ENCODE measurements around the gene HIPK1. TPM values are rescaled to one million over a fixed set of nuclear protein-coding genes. Genes with fewer than 3 reads are reported as not detected.

The HIPK1 gene
- total RNA-seq, 4 donors from 2014 or later = 54.4 to 67.6 (median 60.0) TPM

DNA sequence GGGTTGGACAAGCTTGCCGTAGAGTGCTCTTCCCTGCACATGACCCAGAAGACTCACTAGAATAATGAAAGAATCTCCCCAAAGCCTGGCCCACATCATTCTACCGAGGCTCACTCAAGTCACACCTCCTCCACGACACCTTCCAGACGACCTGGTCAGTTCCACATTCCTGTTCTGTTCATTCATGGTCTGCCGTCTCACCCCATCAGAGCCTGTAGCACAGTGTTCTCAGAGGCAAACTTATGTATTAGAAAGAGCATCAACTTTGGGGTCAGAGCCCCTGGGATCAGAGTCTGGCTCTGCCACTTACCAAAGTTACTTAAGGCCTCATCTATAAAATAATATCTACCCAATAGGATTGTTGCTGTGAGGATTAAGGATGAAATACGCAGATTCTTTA lies 57.7 kb downstream of the HIPK1 start:
- in situ Hi-C loops (cut with MboI; ENCODE audit: low sequenced_read_pairs in 4 of 4) (loop anchor here in 1 of 4 donors (25.0 kb wide), 1 partner anchor 100 kb away; no protein-coding TSS in a partner anchor), intact Hi-C loops (cut with DNase I; ENCODE audit: low total_unique reads) (no loop called here)
- Histone ChIP-seq H3K4me3 (no peak overlapping the region), H3K27me3 (no peaks in the 10 kb centered on the region), H3K36me3 (no peaks in the 10 kb centered on the region), H3K27ac (no peak overlapping the region), H3K4me1 (peaks cover 35 to 46% of the 10 kb centered on the region in 2 donors), H3K9me3 (no peaks in the 10 kb centered on the region)
- no peak for ATAC-seq
- no peak for DNase-seq
- TF ChIP-seq POLR2A (IDR thresholded peaks at IDR 0.05) = no peak
- TF ChIP-seq, protein P1, sequence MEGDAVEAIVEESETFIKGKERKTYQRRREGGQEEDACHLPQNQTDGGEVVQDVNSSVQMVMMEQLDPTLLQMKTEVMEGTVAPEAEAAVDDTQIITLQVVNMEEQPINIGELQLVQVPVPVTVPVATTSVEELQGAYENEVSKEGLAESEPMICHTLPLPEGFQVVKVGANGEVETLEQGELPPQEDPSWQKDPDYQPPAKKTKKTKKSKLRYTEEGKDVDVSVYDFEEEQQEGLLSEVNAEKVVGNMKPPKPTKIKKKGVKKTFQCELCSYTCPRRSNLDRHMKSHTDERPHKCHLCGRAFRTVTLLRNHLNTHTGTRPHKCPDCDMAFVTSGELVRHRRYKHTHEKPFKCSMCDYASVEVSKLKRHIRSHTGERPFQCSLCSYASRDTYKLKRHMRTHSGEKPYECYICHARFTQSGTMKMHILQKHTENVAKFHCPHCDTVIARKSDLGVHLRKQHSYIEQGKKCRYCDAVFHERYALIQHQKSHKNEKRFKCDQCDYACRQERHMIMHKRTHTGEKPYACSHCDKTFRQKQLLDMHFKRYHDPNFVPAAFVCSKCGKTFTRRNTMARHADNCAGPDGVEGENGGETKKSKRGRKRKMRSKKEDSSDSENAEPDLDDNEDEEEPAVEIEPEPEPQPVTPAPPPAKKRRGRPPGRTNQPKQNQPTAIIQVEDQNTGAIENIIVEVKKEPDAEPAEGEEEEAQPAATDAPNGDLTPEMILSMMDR (IDR thresholded peaks at IDR 0.05 in 4 of 5, conservative IDR thresholded peaks at IDR 0.05 in 1 of 5) = no peak

DNA sequence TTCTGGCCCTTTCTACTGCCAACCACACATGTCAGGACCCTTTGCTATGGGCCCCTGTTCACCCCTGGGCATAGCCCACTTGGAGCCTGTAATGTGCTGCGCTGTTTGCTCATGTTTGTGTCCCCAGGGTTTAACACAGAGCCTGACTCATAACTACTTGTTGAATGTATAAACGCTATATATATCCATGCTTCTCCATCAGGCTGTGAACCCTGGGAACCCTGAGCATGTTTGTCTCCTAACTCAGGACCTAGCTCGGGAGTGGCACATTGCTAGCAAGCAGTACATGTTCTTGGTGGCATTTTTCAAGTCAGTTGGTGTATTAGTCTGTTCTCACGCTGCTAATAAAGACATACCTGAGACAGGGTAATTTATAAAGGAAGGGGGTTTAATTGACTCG lies 58.1 kb downstream of the HIPK1 start:
- H3K27me3 ChIP-seq = no peaks in the 10 kb centered on the region
- TF ChIP-seq, protein P1 (IDR thresholded peaks at IDR 0.05 in 4 of 5, conservative IDR thresholded peaks at IDR 0.05 in 1 of 5) = no peak
- TF ChIP-seq POLR2A (IDR thresholded peaks at IDR 0.05) = no peak
- in situ Hi-C loops (cut with MboI; ENCODE audit: low sequenced_read_pairs in 4 of 4) = loop anchor here in 1 of 4 donors (25.0 kb wide), 1 partner anchor 100 kb away; no protein-coding TSS in a partner anchor
- no peak overlapping the region for H3K27ac ChIP-seq
- DNase-seq = no peak
- peaks cover 31 to 42% of the 10 kb centered on the region in 2 donors for H3K4me1 ChIP-seq
- intact Hi-C loops (cut with DNase I; ENCODE audit: low total_unique reads) = no loop called here
- no peaks in the 10 kb centered on the region for H3K36me3 ChIP-seq
- H3K9me3 ChIP-seq = no peaks in the 10 kb centered on the region
- no peak for ATAC-seq
- H3K4me3 ChIP-seq = no peak overlapping the region

DNA sequence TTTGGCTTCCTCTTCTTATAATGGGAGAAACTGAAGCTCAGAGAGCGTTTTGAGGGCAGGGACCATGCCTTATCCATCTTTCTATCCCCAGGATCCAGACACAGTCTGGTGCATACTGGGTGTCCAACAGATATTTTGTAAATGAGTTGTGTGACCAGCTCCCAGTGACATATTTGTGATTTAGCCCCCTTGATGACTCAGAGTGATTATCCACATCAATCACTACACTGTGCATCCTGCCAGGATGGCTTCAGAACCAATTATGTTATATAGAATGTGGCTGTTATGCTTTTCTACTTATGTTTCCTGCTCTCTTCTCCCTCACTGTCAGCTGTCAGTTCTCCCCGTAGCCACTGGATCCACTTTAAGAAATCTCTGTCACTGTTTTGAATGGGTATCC lies 61.4 kb downstream of the HIPK1 start:
- intact Hi-C loops (cut with DNase I; ENCODE audit: low total_unique reads) = loop anchor here (2.0 kb wide), 1 partner anchor 36 kb away; no protein-coding TSS in a partner anchor
- peak in 1 of 2 donors; percentile 2 for ATAC-seq
- in situ Hi-C loops (cut with MboI; ENCODE audit: low sequenced_read_pairs in 4 of 4) = loop anchor here in 1 of 4 donors (25.0 kb wide), 1 partner anchor 97 kb away; no protein-coding TSS in a partner anchor

DNA sequence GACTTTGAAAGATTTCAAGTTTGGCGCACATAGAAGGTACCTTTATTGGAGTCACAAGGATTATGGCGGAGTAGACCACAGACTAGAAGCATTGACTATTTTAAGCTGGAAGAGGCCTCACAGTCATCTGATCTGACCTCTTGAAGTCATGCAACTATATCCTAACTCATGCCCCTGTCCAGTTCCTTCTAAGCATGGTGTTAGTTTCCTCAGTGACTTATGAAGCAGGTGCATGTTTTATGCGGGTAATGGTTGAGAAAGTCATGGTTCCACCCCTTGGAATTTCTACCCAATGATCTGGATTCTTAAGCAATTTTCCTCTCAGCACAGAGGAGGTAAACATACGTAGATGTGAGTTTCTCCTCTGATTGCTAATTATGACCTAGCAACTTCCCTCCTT lies 61.8 kb downstream of the HIPK1 start:
- peak overlapping the region; percentile 73 to 85 (median 77) for H3K27ac ChIP-seq
- intact Hi-C loops (cut with DNase I; ENCODE audit: low total_unique reads) (loop anchor here (1.0 to 2.0 kb wide), 2 partner anchors 30 to 36 kb away; no protein-coding TSS in a partner anchor), in situ Hi-C loops (cut with MboI; ENCODE audit: low sequenced_read_pairs in 4 of 4) (loop anchor here in 1 of 4 donors (25.0 kb wide), 1 partner anchor 96 kb away; no protein-coding TSS in a partner anchor)
- peaks cover 3 to 12% of the 10 kb centered on the region in 2 donors for H3K4me1 ChIP-seq
- no peak overlapping the region for H3K4me3 ChIP-seq
- no peak for TF ChIP-seq POLR2A (IDR thresholded peaks at IDR 0.05)
- TF ChIP-seq, protein P1 (IDR thresholded peaks at IDR 0.05 in 4 of 5, conservative IDR thresholded peaks at IDR 0.05 in 1 of 5) = peak in 1 of 5 experiments; percentile 16
- peak; percentile 96 for ATAC-seq
- H3K9me3 ChIP-seq = no peaks in the 10 kb centered on the region
- no peaks in the 10 kb centered on the region for H3K27me3 ChIP-seq
- no peaks in the 10 kb centered on the region for H3K36me3 ChIP-seq
- DNase-seq = peak in 1 of 2 donors; percentile 25

More for the DNA sequence above, 61.4 kb downstream of the HIPK1 start:
- H3K36me3 ChIP-seq = no peaks in the 10 kb centered on the region
- TF ChIP-seq, protein P1 (IDR thresholded peaks at IDR 0.05 in 4 of 5, conservative IDR thresholded peaks at IDR 0.05 in 1 of 5) = no peak
- TF ChIP-seq POLR2A (IDR thresholded peaks at IDR 0.05) = no peak
- H3K4me3 ChIP-seq = no peak overlapping the region
- DNase-seq = no peak
- H3K27ac ChIP-seq = peak overlapping the region; percentile 73 to 85 (median 77)
- peaks cover 3 to 12% of the 10 kb centered on the region in 2 donors for H3K4me1 ChIP-seq
- H3K9me3 ChIP-seq = no peaks in the 10 kb centered on the region
- H3K27me3 ChIP-seq = no peaks in the 10 kb centered on the region
